ENCODE data around the gene LXN. TPM values are rescaled to one million over a fixed set of nuclear protein-coding genes. Genes with fewer than 3 reads are reported as not detected.

The LXN gene
- total RNA-seq, 1 donor from 2014 or later = 70.6 TPM

DNA sequence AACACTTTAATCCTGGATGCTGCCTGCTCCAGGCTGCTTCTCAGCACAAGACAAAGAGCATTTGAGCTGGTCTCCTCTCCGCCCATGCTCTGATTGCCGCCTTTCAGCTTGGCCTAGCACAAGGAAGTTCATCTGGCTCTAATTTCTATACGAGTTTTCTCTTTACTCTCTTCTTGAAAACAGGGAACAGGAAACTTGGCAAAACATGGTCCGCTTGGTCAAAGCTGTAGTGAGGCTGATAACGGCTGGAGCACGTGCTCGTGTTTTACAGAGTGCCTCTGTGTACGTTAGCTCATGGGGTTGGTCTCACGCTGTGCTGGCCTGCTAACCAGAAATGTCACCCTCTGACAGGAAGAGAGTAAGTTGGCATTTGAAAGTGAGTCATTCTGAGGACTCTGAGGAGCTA is 40.6 kb upstream of the LXN start:
- Mint-ChIP-seq H3K4me1 (ENCODE audit: unreplicated experiment) (peaks cover 48% of the 10 kb centered on the region), H3K4me3 (ENCODE audit: unreplicated experiment) (peak overlapping the region; percentile 25), H3K27me3 (ENCODE audit: unreplicated experiment) (peaks cover 10% of the 10 kb centered on the region), H3K9me3 (ENCODE audit: unreplicated experiment) (no peaks in the 10 kb centered on the region), H3K27ac (ENCODE audit: unreplicated experiment) (peak overlapping the region; percentile 96), H3K36me3 (ENCODE audit: low read depth, unreplicated experiment) (peaks cover 27% of the 10 kb centered on the region)
- peak; percentile 37 for DNase-seq (ENCODE audit: low spot score)
- TF ChIP-seq, protein P1, sequence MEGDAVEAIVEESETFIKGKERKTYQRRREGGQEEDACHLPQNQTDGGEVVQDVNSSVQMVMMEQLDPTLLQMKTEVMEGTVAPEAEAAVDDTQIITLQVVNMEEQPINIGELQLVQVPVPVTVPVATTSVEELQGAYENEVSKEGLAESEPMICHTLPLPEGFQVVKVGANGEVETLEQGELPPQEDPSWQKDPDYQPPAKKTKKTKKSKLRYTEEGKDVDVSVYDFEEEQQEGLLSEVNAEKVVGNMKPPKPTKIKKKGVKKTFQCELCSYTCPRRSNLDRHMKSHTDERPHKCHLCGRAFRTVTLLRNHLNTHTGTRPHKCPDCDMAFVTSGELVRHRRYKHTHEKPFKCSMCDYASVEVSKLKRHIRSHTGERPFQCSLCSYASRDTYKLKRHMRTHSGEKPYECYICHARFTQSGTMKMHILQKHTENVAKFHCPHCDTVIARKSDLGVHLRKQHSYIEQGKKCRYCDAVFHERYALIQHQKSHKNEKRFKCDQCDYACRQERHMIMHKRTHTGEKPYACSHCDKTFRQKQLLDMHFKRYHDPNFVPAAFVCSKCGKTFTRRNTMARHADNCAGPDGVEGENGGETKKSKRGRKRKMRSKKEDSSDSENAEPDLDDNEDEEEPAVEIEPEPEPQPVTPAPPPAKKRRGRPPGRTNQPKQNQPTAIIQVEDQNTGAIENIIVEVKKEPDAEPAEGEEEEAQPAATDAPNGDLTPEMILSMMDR (IDR thresholded peaks at IDR 0.05; ENCODE audit: unreplicated experiment) = no peak

DNA sequence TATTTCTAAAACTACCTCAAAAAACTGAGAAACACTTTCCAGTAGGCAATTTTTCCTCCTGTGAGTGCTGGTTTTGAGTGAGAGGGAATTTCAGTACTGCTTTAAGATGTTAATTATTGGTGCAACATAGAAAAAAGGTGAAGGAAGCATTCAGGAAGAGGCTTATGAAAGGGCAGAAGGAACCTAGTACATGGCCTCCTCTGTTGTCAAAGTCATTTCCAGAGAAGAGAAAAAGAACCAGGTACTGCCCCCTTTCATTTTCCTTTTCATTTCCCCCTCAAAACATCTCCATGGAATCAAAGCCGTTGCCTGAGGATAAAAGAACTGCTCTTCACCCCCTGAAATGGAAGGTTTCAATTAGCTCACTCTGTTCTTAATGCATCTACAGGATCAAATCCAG is 40.0 kb upstream of the LXN start:
- Mint-ChIP-seq H3K36me3 (ENCODE audit: low read depth, unreplicated experiment) (peaks cover 30% of the 10 kb centered on the region), H3K4me1 (ENCODE audit: unreplicated experiment) (peaks cover 46% of the 10 kb centered on the region)

DNA sequence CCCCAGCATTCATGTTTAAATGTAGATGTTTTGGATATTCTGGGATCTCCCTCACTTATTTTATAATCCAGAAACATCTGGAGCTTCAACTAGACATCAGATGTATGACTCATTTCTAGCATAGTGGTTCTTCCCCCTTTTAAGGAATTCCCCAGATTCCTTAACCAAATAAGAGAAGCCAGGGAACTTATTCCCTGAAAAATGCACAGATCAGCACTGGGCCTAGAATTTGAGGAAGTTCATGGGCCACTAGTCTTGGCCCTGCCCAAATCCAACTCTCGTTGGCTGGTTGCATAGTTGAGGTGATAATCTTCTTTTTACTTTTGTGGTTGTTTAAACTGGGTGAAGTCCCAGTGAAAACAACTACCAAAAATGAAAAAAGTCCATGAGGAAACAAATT is 39.4 kb upstream of the LXN start:
- no peaks in the 10 kb centered on the region for H3K9me3 Mint-ChIP-seq (ENCODE audit: unreplicated experiment)
- no peak for DNase-seq (ENCODE audit: low spot score)

More for the DNA sequence above, 40.0 kb upstream of the LXN start:
- Mint-ChIP-seq H3K27me3 (ENCODE audit: unreplicated experiment) (peaks cover 8% of the 10 kb centered on the region), H3K4me3 (ENCODE audit: unreplicated experiment) (no peak overlapping the region), H3K27ac (ENCODE audit: unreplicated experiment) (peak overlapping the region; percentile 96), H3K9me3 (ENCODE audit: unreplicated experiment) (no peaks in the 10 kb centered on the region)
- DNase-seq (ENCODE audit: low spot score) = no peak
- TF ChIP-seq, protein P1 (IDR thresholded peaks at IDR 0.05; ENCODE audit: unreplicated experiment) = no peak

DNA sequence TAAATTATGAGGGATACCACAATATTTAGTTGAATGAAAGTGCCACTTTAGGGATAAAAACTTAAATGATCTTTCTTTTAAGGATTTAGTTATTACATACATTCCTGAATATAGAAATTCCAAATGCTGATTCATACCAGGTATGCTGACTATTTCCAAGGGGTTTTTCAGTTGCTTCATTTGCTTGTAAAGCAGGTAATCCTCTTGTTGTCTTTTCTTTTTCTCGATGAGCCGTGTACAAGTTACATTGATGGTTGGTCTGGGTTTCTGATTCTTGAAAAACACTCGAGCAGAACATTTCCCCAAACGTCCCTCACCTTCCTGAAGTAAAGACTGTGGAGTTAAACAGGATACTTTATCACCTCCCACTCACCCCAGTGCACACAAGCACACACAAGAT is 38.2 kb upstream of the LXN start:
- TF ChIP-seq, protein P1 (IDR thresholded peaks at IDR 0.05; ENCODE audit: unreplicated experiment) = no peak
- no peak for DNase-seq (ENCODE audit: low spot score)
- no peak overlapping the region for H3K27ac Mint-ChIP-seq (ENCODE audit: unreplicated experiment)
- H3K27me3 Mint-ChIP-seq (ENCODE audit: unreplicated experiment) = peaks cover 5% of the 10 kb centered on the region
- peaks cover 43% of the 10 kb centered on the region for H3K4me1 Mint-ChIP-seq (ENCODE audit: unreplicated experiment)
- H3K9me3 Mint-ChIP-seq (ENCODE audit: unreplicated experiment) = no peaks in the 10 kb centered on the region
- H3K4me3 Mint-ChIP-seq (ENCODE audit: unreplicated experiment) = no peak overlapping the region
- peaks cover 41% of the 10 kb centered on the region for H3K36me3 Mint-ChIP-seq (ENCODE audit: low read depth, unreplicated experiment)

More for the DNA sequence above, 39.4 kb upstream of the LXN start:
- peak overlapping the region; percentile 28 for H3K4me3 Mint-ChIP-seq (ENCODE audit: unreplicated experiment)
- peak overlapping the region; percentile 10 for H3K27ac Mint-ChIP-seq (ENCODE audit: unreplicated experiment)
- H3K27me3 Mint-ChIP-seq (ENCODE audit: unreplicated experiment) = peaks cover 6% of the 10 kb centered on the region
- H3K4me1 Mint-ChIP-seq (ENCODE audit: unreplicated experiment) = peaks cover 40% of the 10 kb centered on the region
- TF ChIP-seq, protein P1 (IDR thresholded peaks at IDR 0.05; ENCODE audit: unreplicated experiment) = no peak
- peaks cover 34% of the 10 kb centered on the region for H3K36me3 Mint-ChIP-seq (ENCODE audit: low read depth, unreplicated experiment)

DNA sequence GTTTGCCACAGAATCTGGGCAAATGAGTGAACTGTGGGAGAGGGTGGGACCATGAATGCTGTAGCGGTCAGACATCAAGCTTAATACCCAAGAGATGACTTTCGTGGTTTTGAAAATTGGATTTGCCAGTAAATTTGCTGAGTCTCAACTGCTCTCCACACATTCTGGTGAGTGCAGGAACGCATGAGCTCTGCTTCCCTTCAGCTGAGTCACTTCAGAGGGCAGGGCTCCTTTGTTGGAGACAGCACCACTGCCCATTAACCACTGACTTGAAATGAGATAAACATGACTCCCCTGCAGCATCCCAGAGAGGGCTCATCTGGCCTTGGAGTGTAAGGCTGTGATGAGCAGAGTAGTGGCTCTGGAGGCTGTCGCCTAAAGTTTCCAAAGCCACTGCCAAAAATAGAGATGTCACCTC is 37.2 kb upstream of the LXN start:
- no peak overlapping the region for H3K27ac Mint-ChIP-seq (ENCODE audit: unreplicated experiment)
- peaks cover 35% of the 10 kb centered on the region for H3K4me1 Mint-ChIP-seq (ENCODE audit: unreplicated experiment)

More for the DNA sequence above, 37.2 kb upstream of the LXN start:
- TF ChIP-seq, protein P1 (IDR thresholded peaks at IDR 0.05; ENCODE audit: unreplicated experiment) = no peak
- Mint-ChIP-seq H3K27me3 (ENCODE audit: unreplicated experiment) (peaks cover 5% of the 10 kb centered on the region), H3K4me3 (ENCODE audit: unreplicated experiment) (no peak overlapping the region), H3K9me3 (ENCODE audit: unreplicated experiment) (no peaks in the 10 kb centered on the region), H3K36me3 (ENCODE audit: low read depth, unreplicated experiment) (peaks cover 41% of the 10 kb centered on the region)
- DNase-seq (ENCODE audit: low spot score) = no peak
